GM20000 (cell line): ENCODE results near the gene CATSPERB.
A peak's percentile ranks its signal among the peaks of the same experiment; 100 is the strongest.
"Not testable (repeated sequence)": the region's sequence is repeated elsewhere in the genome, so short reads cannot be mapped to it uniquely, and the experiment has no call there.

Experiments
- DNase-seq: peaks from one replicate; pipeline ENCODE4 v3.0.0; 2012; ENCODE audit warnings: low spot score
- CTCF ChIP-seq: IDR thresholded peaks from 2 replicates; pipeline ENCODE4 v1.5.1; 2012; ENCODE audit warnings: mild to moderate bottlenecking, control low read depth; ENCODE audit errors: extremely low read depth, missing control alignments

The CATSPERB gene

GRCh38 chr14:91624757-91625156 lies 107.1 kb downstream of the CATSPERB start:
- DNase-seq = no peak

GRCh38 chr14:91614187-91614586 lies 117.7 kb downstream of the CATSPERB start:
- no peak for DNase-seq
- TF ChIP-seq CTCF = no peak

More at GRCh38 chr14:91624757-91625156, 107.1 kb downstream of the CATSPERB start:
- no peak for TF ChIP-seq CTCF

- no peak for DNase-seq
- TF ChIP-seq CTCF = no peak
Measured at GRCh38 chr14:91613459-91614112, 118.3 kb downstream of the CATSPERB start.

GRCh38 chr14:91611528-91611927 lies 120.4 kb downstream of the CATSPERB start:
- no peak for TF ChIP-seq CTCF
- DNase-seq = no peak

- no peak for TF ChIP-seq CTCF
Measured at GRCh38 chr14:91609161-91609560, 122.7 kb downstream of the CATSPERB start.

GRCh38 chr14:91607322-91608047 lies 124.4 kb downstream of the CATSPERB start:
- no peak for DNase-seq
- no peak for TF ChIP-seq CTCF

More at GRCh38 chr14:91609161-91609560, 122.7 kb downstream of the CATSPERB start:
- DNase-seq = no peak

GRCh38 chr14:91606851-91607250 lies 125.0 kb downstream of the CATSPERB start:
- no peak for TF ChIP-seq CTCF
- peak; percentile 9 for DNase-seq

- DNase-seq = not testable (repeated sequence)
Measured at GRCh38 chr14:91604611-91605010, 127.3 kb downstream of the CATSPERB start.
